IMR-90 (cell line): ENCODE data around the gene PMP22. TPM values are rescaled to one million over a fixed set of nuclear protein-coding genes. Genes with fewer than 3 reads are reported as not detected.

ENCODE experiments used
- ATAC-seq: fragments of 200-7000 bp; cut with Tn5 transposase; 2 replicates; pipeline ENCODE4 v1.9.1; 2020; ENCODE audit warnings: low read depth, mild to moderate bottlenecking, moderate library complexity
- BruUV-seq: library from RNA; stranded (reverse); fragments of 400-500 nt; replicated peaks from 2 replicates; lab custom pipeline; 2021; lab: Mats Ljungman, UMichigan
- CTCF ChIA-PET: fragments of 300-600 bp; formaldehyde crosslinking; extraction: SDS; loops from one replicate; lab custom pipeline; 2021; ENCODE audit warnings: antibody characterized with exemption; lab: Yijun Ruan, JAX
- POLR2A ChIA-PET: fragments of 300-600 bp; sonication (Branson Sonifier 250); formaldehyde crosslinking; loops from one replicate; lab custom pipeline; 2022; ENCODE audit warnings: antibody characterized with exemption; ENCODE audit not compliant: unreplicated experiment; lab: Charles Lee
- DNase-seq: peaks from one replicate; pipeline ENCODE4 v3.0.0; 2013
- H2AFZ ChIP-seq: replicated peaks from 2 replicates; pipeline ENCODE3; 2013; ENCODE audit warnings: low read length, mild to moderate bottlenecking; ENCODE audit not compliant: poor library complexity
- H2AK5ac ChIP-seq: 2 replicates; pipeline ENCODE4 v1.6.1; 2013; ENCODE audit warnings: low read depth, low read length, inconsistent platforms
- H2AK9ac ChIP-seq: replicated peaks from 2 replicates; pipeline ENCODE3; 2013; ENCODE audit warnings: mild to moderate bottlenecking, low read depth, low read length, moderate library complexity; ENCODE audit not compliant: poor library complexity
- H2BK120ac ChIP-seq: 2 replicates; pipeline ENCODE4 v1.6.1; 2013; ENCODE audit warnings: low read depth, low read length, inconsistent platforms
- H2BK15ac ChIP-seq: 3 replicates; pipeline ENCODE4 v1.6.1; 2013; ENCODE audit warnings: low read depth, low read length, inconsistent platforms
- H2BK20ac ChIP-seq: 2 replicates; pipeline ENCODE4 v1.6.1; 2013; ENCODE audit warnings: low read depth, mild to moderate bottlenecking, inconsistent platforms, low read length, moderate library complexity
- H2BK5ac ChIP-seq: 2 replicates; pipeline ENCODE4 v1.6.1; 2013; ENCODE audit warnings: mild to moderate bottlenecking, low read depth, low read length, inconsistent platforms; ENCODE audit not compliant: poor library complexity, severe bottlenecking
- H3K14ac ChIP-seq: replicated peaks from 2 replicates; pipeline ENCODE4 v1.6.1; 2013; ENCODE audit warnings: low read depth, low read length, inconsistent platforms
- H3K18ac ChIP-seq: 2 replicates; pipeline ENCODE4 v1.6.1; 2013; ENCODE audit warnings: low read depth, low read length, control low read depth
- H3K23ac ChIP-seq: 2 replicates; pipeline ENCODE4 v1.6.1; 2013; ENCODE audit warnings: low read depth, low read length, inconsistent platforms
- H3K27ac ChIP-seq: 2 replicates; pipeline ENCODE4 v1.5.1; 2013; ENCODE audit warnings: mild to moderate bottlenecking, control low read depth, low read length; ENCODE audit not compliant: insufficient read depth
- H3K27me3 ChIP-seq: 2 replicates; pipeline ENCODE4 v1.6.1; 2013; ENCODE audit warnings: low read length; ENCODE audit not compliant: control insufficient read depth, insufficient read depth
- H3K36me3 ChIP-seq: 2 replicates; pipeline ENCODE4 v1.6.1; 2013; ENCODE audit warnings: low read length, mixed read lengths; ENCODE audit not compliant: control insufficient read depth, insufficient read depth
- H3K4ac ChIP-seq: 2 replicates; pipeline ENCODE4 v1.6.1; 2013; ENCODE audit warnings: low read depth, low read length, inconsistent platforms
- H3K4me1 ChIP-seq: 2 replicates; pipeline ENCODE4 v1.6.1; 2013; ENCODE audit warnings: low read length, mixed read lengths; ENCODE audit not compliant: control insufficient read depth, insufficient read depth
- H3K4me2 ChIP-seq: 2 replicates; pipeline ENCODE4 v1.6.1; 2013; ENCODE audit warnings: low read depth, mild to moderate bottlenecking, control low read depth, low read length, moderate library complexity
- H3K4me3 ChIP-seq: 2 replicates; pipeline ENCODE4 v1.5.1; 2013; ENCODE audit warnings: low read depth, mild to moderate bottlenecking, control low read depth, low read length, moderate library complexity; ENCODE audit not compliant: insufficient read depth
- H3K56ac ChIP-seq: 2 replicates; pipeline ENCODE4 v1.6.1; 2013; ENCODE audit warnings: low read length, inconsistent platforms; ENCODE audit not compliant: insufficient read depth; ENCODE audit errors: extremely low read depth
- H3K79me1 ChIP-seq, 2 experiments: 2 replicates each; pipeline ENCODE4 v1.6.1; 2013; ENCODE audit warnings: low read length in 2 of 2, inconsistent platforms in 1 of 2, low read depth in 1 of 2
- H3K9ac ChIP-seq: 2 replicates; pipeline ENCODE4 v1.6.1; 2013; ENCODE audit warnings: low read depth, low read length, control low read depth
- H3K9me1 ChIP-seq: 2 replicates; pipeline ENCODE4 v1.6.1; 2013; ENCODE audit warnings: low read length, inconsistent platforms; ENCODE audit not compliant: insufficient read depth
- H3K9me3 ChIP-seq: 2 replicates; pipeline ENCODE4 v1.6.1; 2013; ENCODE audit warnings: low read length; ENCODE audit not compliant: control insufficient read depth, insufficient read depth
- H4K20me1 ChIP-seq: 2 replicates; pipeline ENCODE4 v1.6.1; 2013; ENCODE audit warnings: low read length, inconsistent platforms; ENCODE audit not compliant: insufficient read depth
- H4K5ac ChIP-seq: 2 replicates; pipeline ENCODE4 v1.6.1; 2013; ENCODE audit warnings: mild to moderate bottlenecking, low read depth, low read length, control low read depth
- H4K8ac ChIP-seq, 2 experiments: 2 replicates each; pipeline ENCODE4 v1.6.1; 2013; ENCODE audit warnings: low read depth in 2 of 2, low read length in 2 of 2, control low read depth in 1 of 2, inconsistent platforms in 1 of 2
- H4K91ac ChIP-seq: 2 replicates; pipeline ENCODE4 v1.6.1; 2013; ENCODE audit warnings: low read depth, low read length, inconsistent platforms; ENCODE audit not compliant: insufficient read depth
- BHLHE40 ChIP-seq: fragments of 150-350 bp; IDR thresholded peaks from 2 replicates; pipeline ENCODE4 v1.6.1; 2016; ENCODE audit warnings: mild to moderate bottlenecking, low read depth, low read length
- CEBPB ChIP-seq: IDR thresholded peaks from 2 replicates; pipeline ENCODE4 v1.6.1; 2012; ENCODE audit warnings: low read depth, low read length, improper control_type of control experiment
- CHD1 ChIP-seq: IDR thresholded peaks from 2 replicates; pipeline ENCODE4 v1.6.1; 2012; ENCODE audit warnings: low read depth, low read length, improper control_type of control experiment
- ELK1 ChIP-seq: fragments of 150-350 bp; IDR thresholded peaks from 2 replicates; pipeline ENCODE4 v1.6.1; 2016; ENCODE audit warnings: low read depth, mild to moderate bottlenecking, low read length, moderate library complexity, borderline replicate concordance
- FOS ChIP-seq: fragments of 150-350 bp; IDR thresholded peaks from 2 replicates; pipeline ENCODE4 v1.6.1; 2016; ENCODE audit warnings: low read depth, low read length
- MAFK ChIP-seq: IDR thresholded peaks from 2 replicates; pipeline ENCODE4 v1.6.1; 2012; ENCODE audit warnings: low read depth, low read length, improper control_type of control experiment
- MAZ ChIP-seq: IDR thresholded peaks from 2 replicates; pipeline ENCODE4 v1.6.1; 2012; ENCODE audit warnings: low read depth, mild to moderate bottlenecking, low read length, improper control_type of control experiment, moderate library complexity, borderline replicate concordance
- MXI1 ChIP-seq: IDR thresholded peaks from 2 replicates; pipeline ENCODE4 v1.6.1; 2012; ENCODE audit warnings: low read depth, mild to moderate bottlenecking, low read length, moderate library complexity, borderline replicate concordance
- NFE2L2 ChIP-seq: fragments of 150-350 bp; IDR thresholded peaks from 2 replicates; pipeline ENCODE4 v1.6.1; 2016; ENCODE audit warnings: low read depth, mild to moderate bottlenecking, low read length
- POLR2A ChIP-seq: IDR thresholded peaks from 2 replicates; pipeline ENCODE4 v1.6.1; 2012; ENCODE audit warnings: mild to moderate bottlenecking, low read depth, low read length
- RAD21 ChIP-seq: IDR thresholded peaks from 2 replicates; pipeline ENCODE4 v1.6.1; 2012; ENCODE audit warnings: low read length, improper control_type of control experiment
- RCOR1 ChIP-seq: IDR thresholded peaks from 2 replicates; pipeline ENCODE4 v1.6.1; 2012; ENCODE audit warnings: mild to moderate bottlenecking, low read length, improper control_type of control experiment; ENCODE audit not compliant: insufficient replicate concordance
- RFX5 ChIP-seq: IDR thresholded peaks from 2 replicates; pipeline ENCODE4 v1.8.0; 2012; ENCODE audit warnings: low read depth, mild to moderate bottlenecking, low read length, moderate library complexity
- SMC3 ChIP-seq: fragments of 150-350 bp; IDR thresholded peaks from 2 replicates; pipeline ENCODE4 v1.6.1; 2016; ENCODE audit warnings: low read depth, mild to moderate bottlenecking, antibody characterized with exemption, low read length, moderate library complexity
- USF2 ChIP-seq: fragments of 150-350 bp; IDR thresholded peaks from 2 replicates; pipeline ENCODE4 v1.6.1; 2017; ENCODE audit warnings: mild to moderate bottlenecking, antibody characterized with exemption, low read length, low read depth
- WGBS, 2 experiments: methylation state at CpG; one replicate each; pipeline versions ENCODE4 v1.1.5 to v1.1.7; 2013; ENCODE audit warnings: missing lambda C conversion rate in 2 of 2; ENCODE audit not compliant: insufficient read length in 1 of 2; ENCODE audit errors: extremely low coverage in 2 of 2; 5-methylcytosine and 5-hydroxymethylcytosine counted together
- dilution Hi-C: fragments of 300-500 bp; cut with HindIII; formaldehyde crosslinking; loops from one replicate; pipeline ENCODE4 v1.14.3; 2018; ENCODE audit warnings: low sequenced_read_pairs; ENCODE audit not compliant: unreplicated experiment
- in situ Hi-C: fragments of 300-500 bp; cut with MboI; formaldehyde crosslinking; loops from 3 replicates; pipeline ENCODE4 v1.14.3; 2019; ENCODE audit warnings: low sequenced_read_pairs, inconsistent platforms, mixed read lengths
- intact Hi-C: fragments of 100-400 bp; cut with micrococcal nuclease; formaldehyde crosslinking; loops from 2 replicates; pipeline ENCODE4 v1.10.0; 2022
- polyA plus RNA-seq, 3 experiments: library from polyadenylated mRNA; depleted of rRNA; stranded (reverse); fragments of >200 nt; gene quantifications; 2 replicates each; pipeline ENCODE4 v1.2.3, GENCODE V29; 2012; ENCODE audit warnings: low replicate concordance in 1 of 3
- total RNA-seq: library from RNA; depleted of rRNA; stranded (reverse); fragments of >200 nt; gene quantifications from 2 replicates; pipeline ENCODE4 v1.2.3, GENCODE V29; 2012
- TF ChIP-seq, protein P1 (sequence below): conservative IDR thresholded peaks from 2 replicates; pipeline ENCODE4 v1.5.1; 2012; ENCODE audit warnings: mild to moderate bottlenecking, low read depth, low read length, improper control_type of control experiment

PMP22 gene
- total and polyA plus RNA-seq, 2 of the 4 experiments (the other 2 are of a cell fraction), result 33.5 to 72.8 TPM

DNA sequence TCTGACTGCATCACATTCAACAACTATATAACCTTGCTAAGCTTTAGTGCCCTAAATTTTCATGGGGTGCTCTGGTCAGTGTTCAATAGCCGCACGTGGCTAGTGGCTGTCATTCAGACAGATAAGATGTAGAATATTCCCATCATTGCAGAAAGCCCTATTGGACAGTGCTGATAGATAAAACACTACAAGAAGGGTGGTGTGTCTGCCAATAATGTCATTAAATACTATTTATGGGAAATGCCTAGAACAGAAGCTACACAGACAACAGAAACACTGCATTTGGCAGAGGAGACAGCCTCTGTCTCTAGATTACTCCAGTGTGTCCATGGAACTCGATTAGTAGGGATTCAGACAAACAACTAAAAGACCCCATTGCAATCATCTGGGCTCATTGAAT, 28.4 kb upstream of the PMP22 start:
- no peak for DNase-seq
- no CpG with 5 or more reads among the region's 3 CpGs for WGBS, 2 experiments

More for the DNA sequence above, 28.4 kb upstream of the PMP22 start:
- Histone ChIP-seq H4K8ac (no peak overlapping the region), H2BK5ac (no peak overlapping the region), H2AK9ac (no peak overlapping the region), H3K9me1 (no peaks in the 10 kb centered on the region), H2BK120ac (no peak overlapping the region), H3K4me2 (no peak overlapping the region), H2AFZ (no peak overlapping the region), H3K14ac (no peak overlapping the region), H3K4me3 (no peak overlapping the region), H3K27me3 (peaks cover 7% of the 10 kb centered on the region; the same call in 1 of the 2 replicates), H3K9me3 (peaks cover 3% of the 10 kb centered on the region; the same call in 1 of the 2 replicates), H3K9ac (no peak overlapping the region), H2AK5ac (no peak overlapping the region), H3K79me1 (no peaks in the 10 kb centered on the region), H3K18ac (no peak overlapping the region), H4K5ac (no peak overlapping the region), H4K91ac (no peak overlapping the region), H2BK20ac (no peak overlapping the region), H4K20me1 (no peaks in the 10 kb centered on the region), H3K4ac (no peak overlapping the region), H3K56ac (no peak overlapping the region), H3K27ac (no peak overlapping the region), H2BK15ac (no peak overlapping the region), H3K23ac (no peak overlapping the region), H3K36me3 (no peaks in the 10 kb centered on the region), H3K4me1 (peaks cover 5% of the 10 kb centered on the region)
- intact Hi-C loops (no loop called here), in situ Hi-C loops (no loop called here), dilution Hi-C loops (no loop called here)
- no peak for ATAC-seq
- BruUV-seq, result no TSS peak
- ChIA-PET CTCF (no interaction called here), POLR2A (no interaction called here)
- TF ChIP-seq SMC3 (no peak), POLR2A (no peak), ELK1 (no peak), CEBPB (no peak), USF2 (no peak), FOS (no peak), MAZ (no peak), RFX5 (no peak), MXI1 (no peak), CHD1 (no peak), MAFK (no peak), RAD21 (no peak), RCOR1 (no peak), NFE2L2 (no peak), BHLHE40 (no peak)
- TF ChIP-seq, protein P1, sequence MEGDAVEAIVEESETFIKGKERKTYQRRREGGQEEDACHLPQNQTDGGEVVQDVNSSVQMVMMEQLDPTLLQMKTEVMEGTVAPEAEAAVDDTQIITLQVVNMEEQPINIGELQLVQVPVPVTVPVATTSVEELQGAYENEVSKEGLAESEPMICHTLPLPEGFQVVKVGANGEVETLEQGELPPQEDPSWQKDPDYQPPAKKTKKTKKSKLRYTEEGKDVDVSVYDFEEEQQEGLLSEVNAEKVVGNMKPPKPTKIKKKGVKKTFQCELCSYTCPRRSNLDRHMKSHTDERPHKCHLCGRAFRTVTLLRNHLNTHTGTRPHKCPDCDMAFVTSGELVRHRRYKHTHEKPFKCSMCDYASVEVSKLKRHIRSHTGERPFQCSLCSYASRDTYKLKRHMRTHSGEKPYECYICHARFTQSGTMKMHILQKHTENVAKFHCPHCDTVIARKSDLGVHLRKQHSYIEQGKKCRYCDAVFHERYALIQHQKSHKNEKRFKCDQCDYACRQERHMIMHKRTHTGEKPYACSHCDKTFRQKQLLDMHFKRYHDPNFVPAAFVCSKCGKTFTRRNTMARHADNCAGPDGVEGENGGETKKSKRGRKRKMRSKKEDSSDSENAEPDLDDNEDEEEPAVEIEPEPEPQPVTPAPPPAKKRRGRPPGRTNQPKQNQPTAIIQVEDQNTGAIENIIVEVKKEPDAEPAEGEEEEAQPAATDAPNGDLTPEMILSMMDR, result no peak
